ENCODE data around the gene RTL9.
A peak's percentile ranks its signal among the peaks of the same experiment; 100 is the strongest.

RTL9 gene

GRCh38 chrX:110341189-110342035 lies 17.2 kb upstream of the RTL9 start:
- DNase-seq (ENCODE audit: low read depth): peak; percentile 90

GRCh38 chrX:110346681-110347080 lies 12.0 kb upstream of the RTL9 start:
- peak; percentile 20 for DNase-seq (ENCODE audit: low read depth)

- no peak for DNase-seq (ENCODE audit: low read depth)
These were observed 625 bp downstream of the RTL9 start for GRCh38 chrX:110359273-110359672.

GRCh38 chrX:110363244-110363643 lies 4.6 kb downstream of the RTL9 start:
- no peak for DNase-seq (ENCODE audit: low read depth)

GRCh38 chrX:110373310-110373709 lies 14.7 kb downstream of the RTL9 start:
- DNase-seq (ENCODE audit: low read depth): no peak

- no peak for DNase-seq (ENCODE audit: low read depth)
These were observed 15.9 kb downstream of the RTL9 start for GRCh38 chrX:110374559-110374958.

GRCh38 chrX:110381216-110381615 lies 22.6 kb downstream of the RTL9 start:
- DNase-seq (ENCODE audit: low read depth): peak; percentile 88

- DNase-seq (ENCODE audit: low read depth): peak; percentile 91
These were observed 24.8 kb downstream of the RTL9 start for GRCh38 chrX:110383414-110383813.

GRCh38 chrX:110384490-110384889 lies 25.8 kb downstream of the RTL9 start:
- peak; percentile 81 for DNase-seq (ENCODE audit: low read depth)

- DNase-seq (ENCODE audit: low read depth): no peak
These were observed 30.9 kb downstream of the RTL9 start for GRCh38 chrX:110389570-110389969.

- DNase-seq (ENCODE audit: low read depth): no peak
These were observed 32.4 kb downstream of the RTL9 start for GRCh38 chrX:110391086-110391485.

GRCh38 chrX:110394651-110395050 lies 36.0 kb downstream of the RTL9 start:
- peak; percentile 88 for DNase-seq (ENCODE audit: low read depth)

GRCh38 chrX:110395877-110396276 lies 37.2 kb downstream of the RTL9 start:
- no peak for DNase-seq (ENCODE audit: low read depth)

- DNase-seq (ENCODE audit: low read depth): no peak
These were observed 38.1 kb downstream of the RTL9 start for GRCh38 chrX:110396735-110397134.

- DNase-seq (ENCODE audit: low read depth): no peak
These were observed 38.7 kb downstream of the RTL9 start for GRCh38 chrX:110397339-110397738.

GRCh38 chrX:110397904-110398303 lies 39.3 kb downstream of the RTL9 start:
- no peak for DNase-seq (ENCODE audit: low read depth)

- DNase-seq (ENCODE audit: low read depth): no peak
These were observed 40.8 kb downstream of the RTL9 start for GRCh38 chrX:110399497-110399896.

- DNase-seq (ENCODE audit: low read depth): no peak
These were observed 41.3 kb downstream of the RTL9 start for GRCh38 chrX:110399966-110400365.

GRCh38 chrX:110401135-110401534 lies 42.5 kb downstream of the RTL9 start:
- no peak for DNase-seq (ENCODE audit: low read depth)

- DNase-seq (ENCODE audit: low read depth): peak; percentile 92
These were observed 43.6 kb downstream of the RTL9 start for GRCh38 chrX:110402091-110402849.

- no peak for DNase-seq (ENCODE audit: low read depth)
These were observed 44.2 kb downstream of the RTL9 start for GRCh38 chrX:110402850-110403221.

- peak; percentile 93 for DNase-seq (ENCODE audit: low read depth)
These were observed 45.0 kb downstream of the RTL9 start for GRCh38 chrX:110403441-110404238.

GRCh38 chrX:110404376-110404775 lies 45.7 kb downstream of the RTL9 start:
- no peak for DNase-seq (ENCODE audit: low read depth)

All from EH (cell line).